Psoas muscle (tissue), 8 donors: Measurements from ENCODE around the gene TASP1. TPM values are rescaled to one million over a fixed set of nuclear protein-coding genes. Genes with fewer than 3 reads are reported as not detected.

Experiments used
- ATAC-seq, 4 donors: fragments of 200-7000 bp; cut with Tn5 transposase; one replicate each; pipeline ENCODE4 v1.9.1; 2020; ENCODE audit warnings: moderate library complexity in 3 of 4, mild to moderate bottlenecking in 2 of 4
- DNase-seq, 2 donors: peaks; one replicate each; pipeline ENCODE4 v3.0.0-alpha.2; 2020
- H3K27ac ChIP-seq: fragments of 200-600 bp; one replicate; pipeline ENCODE4 v1.8.0; 2022
- H3K27me3 ChIP-seq, 3 donors: fragments of 200-600 bp in 1 of 3; one replicate each; pipeline versions ENCODE4 v1.6.1 to v1.8.0; 2013 to 2022; ENCODE audit warnings: low read length in 2 of 3, mild to moderate bottlenecking in 2 of 3, moderate library complexity in 1 of 3; ENCODE audit not compliant: insufficient read depth in 3 of 3
- H3K36me3 ChIP-seq, 2 donors: fragments of 200-600 bp in 1 of 2; one replicate each; pipeline versions ENCODE4 v1.6.1 to v1.8.0; 2013 to 2022; ENCODE audit warnings: low read depth in 1 of 2, mild to moderate bottlenecking in 1 of 2, moderate library complexity in 1 of 2; ENCODE audit not compliant: insufficient read depth in 1 of 2
- H3K4me1 ChIP-seq: fragments of 200-600 bp; one replicate; pipeline ENCODE4 v1.8.0; 2022
- H3K4me3 ChIP-seq: fragments of 200-600 bp; one replicate; pipeline ENCODE4 v1.8.0; 2022; ENCODE audit warnings: mild to moderate bottlenecking
- H3K9me3 ChIP-seq: fragments of 200-600 bp; one replicate; pipeline ENCODE4 v1.8.0; 2022
- CTCF ChIP-seq: fragments of 200-600 bp; IDR thresholded peaks from one replicate; pipeline ENCODE4 v1.8.0; 2022; ENCODE audit warnings: antibody characterized with exemption
- WGBS, 3 donors: extraction: QIAGEN DNeasy Blood & Tissue Kit; methylation state at CpG; one replicate each; pipeline versions ENCODE4 v1.1.6 to v1.1.7; 2013; 5-methylcytosine and 5-hydroxymethylcytosine counted together
- intact Hi-C, 2 donors: fragments of 100-400 bp; cut with DNase I; formaldehyde crosslinking; loops; one replicate each; pipeline versions ENCODE4 v1.11.0 to v1.14.2; 2022
- polyA plus RNA-seq, 3 donors: library from polyadenylated mRNA; stranded (reverse); fragments of 200-250 nt; gene quantifications; one replicate each; pipeline ENCODE4 v1.2.3, GENCODE V29; 2013
- total RNA-seq, 4 donors: library from RNA; stranded (reverse); fragmentation: NEBNext Ultra II Directional in 2 of 4; extraction: Animal tissue kit (Norgen Biotek cat#: 25700) in 2 of 4; gene quantifications; one replicate each; pipeline versions ENCODE4 v1.2.1 to v1.2.4, GENCODE V29; 2021 to 2023
- donor health status: healthy with polysubstance abuse.
- donor health status: DM: no; HTN: no; CAD: no; lungs with moderate emphysema.
- donor health status: Bipolar disorder and iron deficiency.
- donor health status: healthy.
- donor health status: DM: yes; HTN: yes; CAD: no.
- donor health status: DM: no; HTN: no; CAD: no.
- donor health status: DM: no; HTN: no; CAD: no.
- donor health status: DM: yes; HTN: yes; CAD: no.

TASP1 gene
- total and polyA plus RNA-seq, 7 donors: 1.8 to 4.8 (median 3.2) TPM

GRCh38 chr20:13515291-13515690, 123.4 kb downstream of the TASP1 start:
- peaks cover 3% of the 10 kb centered on the region for H3K9me3 ChIP-seq
- peaks cover 0 to 4% of the 10 kb centered on the region in 2 donors for H3K36me3 ChIP-seq
- no peaks in the 10 kb centered on the region for H3K4me1 ChIP-seq
- H3K27ac ChIP-seq: no peak overlapping the region
- WGBS, 3 donors: 94 to 100% (median 95%) methylated on average over 1 of the region's 1 CpG
- ATAC-seq: no peak
- DNase-seq: no peak
- no peaks in the 10 kb centered on the region for H3K27me3 ChIP-seq
- TF ChIP-seq CTCF: no peak
- no peak overlapping the region for H3K4me3 ChIP-seq
- intact Hi-C loops: no loop called here

- TF ChIP-seq CTCF: no peak
- H3K27me3 ChIP-seq: no peaks in the 10 kb centered on the region
- no peaks in the 10 kb centered on the region for H3K4me1 ChIP-seq
- WGBS, 3 donors: 75 to 81% (median 80%) methylated on average over 6 of the region's 6 CpGs
- H3K9me3 ChIP-seq: peaks cover 16% of the 10 kb centered on the region
- DNase-seq: peak; percentile 54 to 68
- H3K4me3 ChIP-seq: no peak overlapping the region
- no peak overlapping the region for H3K27ac ChIP-seq
- intact Hi-C loops: no loop called here
- peak in 2 of 4 donors; percentile 39 to 58 for ATAC-seq
- H3K36me3 ChIP-seq: peaks cover 0 to 1% of the 10 kb centered on the region in 2 donors
Measured at GRCh38 chr20:13510837-13511488, 127.8 kb downstream of the TASP1 start.

- H3K9me3 ChIP-seq: peaks cover 24% of the 10 kb centered on the region
- WGBS, 3 donors: 64 to 67% (median 66%) methylated on average over 3 of the region's 3 CpGs
- ATAC-seq (no peak), DNase-seq (no peak)
- no peak overlapping the region for H3K27ac ChIP-seq
- TF ChIP-seq CTCF: no peak
- H3K36me3 ChIP-seq: no peaks in the 10 kb centered on the region
- H3K27me3 ChIP-seq: no peaks in the 10 kb centered on the region
- H3K4me1 ChIP-seq: no peaks in the 10 kb centered on the region
- intact Hi-C loops: no loop called here
- H3K4me3 ChIP-seq: no peak overlapping the region
Measured at GRCh38 chr20:13507646-13508045, 131.1 kb downstream of the TASP1 start.

GRCh38 chr20:13501500-13501899, 137.2 kb downstream of the TASP1 start:
- intact Hi-C loops: no loop called here
- DNase-seq (no peak), ATAC-seq (no peak)
- WGBS, 3 donors: 97 to 98% (median 98%) methylated on average over 3 of the region's 3 CpGs
- Histone ChIP-seq H3K27ac (no peak overlapping the region), H3K9me3 (peaks cover 30% of the 10 kb centered on the region), H3K27me3 (no peaks in the 10 kb centered on the region), H3K4me3 (no peak overlapping the region), H3K4me1 (no peaks in the 10 kb centered on the region), H3K36me3 (no peaks in the 10 kb centered on the region)
- no peak for TF ChIP-seq CTCF

- Histone ChIP-seq H3K27me3 (no peaks in the 10 kb centered on the region), H3K27ac (no peak overlapping the region), H3K4me3 (no peak overlapping the region), H3K9me3 (no peaks in the 10 kb centered on the region), H3K4me1 (peaks cover 14% of the 10 kb centered on the region), H3K36me3 (no peaks in the 10 kb centered on the region)
- no peak for TF ChIP-seq CTCF
- DNase-seq (no peak), ATAC-seq (no peak)
- intact Hi-C loops: no loop called here
Measured at GRCh38 chr20:13494019-13494418, 144.7 kb downstream of the TASP1 start.
